KMS-11 (cell line): ENCODE results near the gene RPS6KA3.

Experiments
- H2AFZ ChIP-seq: fragments of 200-600 bp; sonication (generic); 2 replicates; pipeline ENCODE4 v1.6.1; 2016; ENCODE audit warnings: antibody characterized with exemption, mixed run types, low read depth
- H3K27ac ChIP-seq: fragments of 200-600 bp; sonication (generic); 2 replicates; pipeline ENCODE4 v1.6.1; 2016; ENCODE audit warnings: mild to moderate bottlenecking, mixed run types
- H3K27me3 ChIP-seq: fragments of 200-600 bp; sonication (generic); 2 replicates; pipeline ENCODE4 v1.6.1; 2017; ENCODE audit warnings: mild to moderate bottlenecking, low read depth, mixed run types, moderate library complexity; ENCODE audit not compliant: insufficient read depth
- H3K36me3 ChIP-seq: fragments of 200-600 bp; sonication (generic); 2 replicates; pipeline ENCODE4 v1.6.1; 2017; ENCODE audit warnings: mild to moderate bottlenecking, mixed run types; ENCODE audit not compliant: insufficient read depth
- H3K4me1 ChIP-seq: fragments of 200-600 bp; sonication (generic); 2 replicates; pipeline ENCODE4 v1.6.1; 2016; ENCODE audit warnings: mild to moderate bottlenecking, low read depth, mixed run types; ENCODE audit not compliant: poor library complexity, severe bottlenecking
- H3K4me2 ChIP-seq: fragments of 200-600 bp; sonication (generic); 2 replicates; pipeline ENCODE4 v1.7.0; 2016; ENCODE audit warnings: mild to moderate bottlenecking, mixed run types
- H3K4me3 ChIP-seq: fragments of 200-600 bp; sonication (generic); IDR thresholded peaks from 2 replicates; pipeline ENCODE4 v1.6.1; 2017; ENCODE audit warnings: low read depth, low read length, mixed read lengths; ENCODE audit not compliant: insufficient read depth
- H3K79me2 ChIP-seq: fragments of 200-600 bp; sonication (generic); 2 replicates; pipeline ENCODE4 v1.6.1; 2016; ENCODE audit warnings: low read depth, mixed run types; ENCODE audit not compliant: insufficient read depth
- H3K9ac ChIP-seq: fragments of 200-600 bp; sonication (generic); 2 replicates; pipeline ENCODE4 v1.6.1; 2016; ENCODE audit warnings: mild to moderate bottlenecking, mixed run types
- H4K20me1 ChIP-seq: fragments of 200-600 bp; sonication (generic); 2 replicates; pipeline ENCODE4 v1.6.1; 2016; ENCODE audit warnings: mild to moderate bottlenecking, mixed run types; ENCODE audit not compliant: insufficient read depth
- TF ChIP-seq, protein P1 (sequence below): fragments of 200-600 bp; sonication (generic); conservative IDR thresholded peaks from 2 replicates; pipeline ENCODE4 v1.6.1; 2017; ENCODE audit warnings: low read depth, mild to moderate bottlenecking, antibody characterized with exemption, low read length, moderate library complexity, mixed read lengths

Gene RPS6KA3

DNA sequence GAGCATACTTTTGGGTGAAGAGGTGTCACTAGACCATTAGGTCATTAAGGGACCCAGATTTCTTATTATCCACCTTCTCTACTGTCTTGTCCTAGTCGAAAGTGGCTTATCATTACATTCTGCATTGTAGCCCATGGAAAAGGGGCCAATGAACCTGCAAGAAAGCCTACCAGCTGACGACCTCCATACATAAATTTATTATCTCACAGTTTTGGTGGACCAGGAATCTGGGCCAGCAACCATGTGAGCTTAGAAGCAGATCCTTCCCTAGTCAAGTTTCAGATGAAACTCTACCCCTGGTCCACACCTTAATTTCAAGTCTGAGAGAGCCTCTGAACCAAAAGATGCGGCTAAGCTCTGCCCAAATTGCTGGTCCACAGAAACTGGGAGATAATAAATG, 37.6 kb downstream of the RPS6KA3 start:
- Histone ChIP-seq H3K4me2 (no peak overlapping the region), H2AFZ (no peak overlapping the region), H3K36me3 (no peaks in the 10 kb centered on the region), H3K27ac (no peak overlapping the region), H3K4me3 (no peak overlapping the region), H3K4me1 (no peaks in the 10 kb centered on the region), H3K79me2 (no peaks in the 10 kb centered on the region; the same call in 1 of the 2 replicates), H3K9ac (no peak overlapping the region), H4K20me1 (no peaks in the 10 kb centered on the region), H3K27me3 (no peaks in the 10 kb centered on the region)
- TF ChIP-seq, protein P1, sequence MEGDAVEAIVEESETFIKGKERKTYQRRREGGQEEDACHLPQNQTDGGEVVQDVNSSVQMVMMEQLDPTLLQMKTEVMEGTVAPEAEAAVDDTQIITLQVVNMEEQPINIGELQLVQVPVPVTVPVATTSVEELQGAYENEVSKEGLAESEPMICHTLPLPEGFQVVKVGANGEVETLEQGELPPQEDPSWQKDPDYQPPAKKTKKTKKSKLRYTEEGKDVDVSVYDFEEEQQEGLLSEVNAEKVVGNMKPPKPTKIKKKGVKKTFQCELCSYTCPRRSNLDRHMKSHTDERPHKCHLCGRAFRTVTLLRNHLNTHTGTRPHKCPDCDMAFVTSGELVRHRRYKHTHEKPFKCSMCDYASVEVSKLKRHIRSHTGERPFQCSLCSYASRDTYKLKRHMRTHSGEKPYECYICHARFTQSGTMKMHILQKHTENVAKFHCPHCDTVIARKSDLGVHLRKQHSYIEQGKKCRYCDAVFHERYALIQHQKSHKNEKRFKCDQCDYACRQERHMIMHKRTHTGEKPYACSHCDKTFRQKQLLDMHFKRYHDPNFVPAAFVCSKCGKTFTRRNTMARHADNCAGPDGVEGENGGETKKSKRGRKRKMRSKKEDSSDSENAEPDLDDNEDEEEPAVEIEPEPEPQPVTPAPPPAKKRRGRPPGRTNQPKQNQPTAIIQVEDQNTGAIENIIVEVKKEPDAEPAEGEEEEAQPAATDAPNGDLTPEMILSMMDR, result no peak

DNA sequence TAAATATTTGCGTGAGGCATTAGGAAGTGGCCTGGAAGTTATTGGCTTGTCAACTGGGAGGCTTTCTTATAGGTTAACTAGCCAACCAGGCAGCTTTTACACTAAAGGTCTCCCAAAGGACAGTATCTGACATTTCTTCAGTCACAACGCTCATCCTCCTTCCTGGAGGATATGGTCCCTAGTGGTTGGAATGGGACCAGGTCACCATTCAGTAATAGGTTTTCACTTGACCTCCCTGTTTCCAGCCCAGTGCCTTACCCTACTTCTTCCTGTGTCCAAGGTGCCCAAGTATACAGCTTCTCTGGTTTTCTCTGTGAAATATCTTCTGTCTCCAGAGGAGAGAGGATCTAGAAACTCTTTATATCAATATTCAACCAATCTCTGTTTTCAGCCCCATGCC, 38.5 kb downstream of the RPS6KA3 start:
- no peak overlapping the region for H3K4me2 ChIP-seq
- TF ChIP-seq, protein P1, result no peak
- no peak overlapping the region for H2AFZ ChIP-seq
- H3K9ac ChIP-seq, result no peak overlapping the region
- no peaks in the 10 kb centered on the region for H3K27me3 ChIP-seq
- no peaks in the 10 kb centered on the region; the same call in 1 of the 2 replicates for H3K79me2 ChIP-seq
- no peaks in the 10 kb centered on the region for H4K20me1 ChIP-seq
- no peak overlapping the region for H3K4me3 ChIP-seq
- H3K4me1 ChIP-seq, result no peaks in the 10 kb centered on the region
- H3K27ac ChIP-seq, result no peak overlapping the region
- no peaks in the 10 kb centered on the region for H3K36me3 ChIP-seq

DNA sequence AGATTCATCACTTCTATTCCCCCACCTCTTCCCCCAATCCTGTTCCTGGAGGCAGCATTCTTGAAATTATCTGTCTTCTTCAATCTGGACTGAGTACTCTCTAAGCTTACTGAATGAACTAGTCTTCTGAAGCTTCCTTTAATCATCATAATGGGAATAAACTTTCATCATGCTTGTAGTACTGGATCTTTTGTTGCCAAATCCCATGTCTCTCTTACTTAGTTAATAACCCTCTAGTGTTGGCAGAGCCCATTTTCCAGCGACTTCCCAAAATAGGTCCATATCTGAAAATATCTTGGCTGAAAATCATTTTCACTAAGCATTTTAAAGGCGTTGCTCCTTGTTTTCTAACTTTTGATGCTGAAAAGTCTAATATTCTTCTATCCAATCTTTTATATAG, 39.6 kb downstream of the RPS6KA3 start:
- H3K4me3 ChIP-seq, result no peak overlapping the region

DNA sequence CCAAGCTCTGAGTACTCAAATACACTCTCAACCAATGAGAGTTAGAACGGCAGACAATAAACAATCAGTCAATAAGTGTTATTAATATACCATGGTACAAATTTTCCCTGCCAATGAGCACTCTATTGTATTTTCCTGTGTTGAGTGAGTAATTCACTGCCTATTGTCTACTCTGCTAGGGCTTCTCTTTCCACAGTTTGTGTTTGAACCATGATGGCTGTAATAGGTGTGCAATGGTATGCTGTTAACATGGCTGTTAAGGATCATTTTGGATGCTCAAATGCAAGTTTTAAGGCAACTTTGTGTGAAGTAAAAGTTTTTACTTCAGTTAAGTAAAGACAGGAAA, 41.2 kb downstream of the RPS6KA3 start:
- Histone ChIP-seq H3K4me2 (no peak overlapping the region), H4K20me1 (no peaks in the 10 kb centered on the region)
- TF ChIP-seq, protein P1, result no peak

More for the DNA sequence above, 39.6 kb downstream of the RPS6KA3 start:
- no peaks in the 10 kb centered on the region; the same call in 1 of the 2 replicates for H3K79me2 ChIP-seq
- no peaks in the 10 kb centered on the region for H3K4me1 ChIP-seq
- H3K27ac ChIP-seq, result no peak overlapping the region
- no peak overlapping the region for H3K9ac ChIP-seq
- no peak overlapping the region for H3K4me2 ChIP-seq
- TF ChIP-seq, protein P1, result no peak
- H4K20me1 ChIP-seq, result no peaks in the 10 kb centered on the region
- no peaks in the 10 kb centered on the region for H3K36me3 ChIP-seq
- H3K27me3 ChIP-seq, result no peaks in the 10 kb centered on the region
- H2AFZ ChIP-seq, result no peak overlapping the region

More for the DNA sequence above, 41.2 kb downstream of the RPS6KA3 start:
- H3K27me3 ChIP-seq, result no peaks in the 10 kb centered on the region
- no peak overlapping the region for H3K4me3 ChIP-seq
- H3K9ac ChIP-seq, result no peak overlapping the region
- no peaks in the 10 kb centered on the region for H3K36me3 ChIP-seq
- no peaks in the 10 kb centered on the region; the same call in 1 of the 2 replicates for H3K79me2 ChIP-seq
- no peak overlapping the region for H3K27ac ChIP-seq
- no peaks in the 10 kb centered on the region for H3K4me1 ChIP-seq
- no peak overlapping the region for H2AFZ ChIP-seq
